Measurements from ENCODE around the gene CDH13. TPM values are rescaled to one million over a fixed set of nuclear protein-coding genes. Genes with fewer than 3 reads are reported as not detected.

The CDH13 gene
- total and polyA plus RNA-seq, 2 experiments from 2014 or later: 1.2 to 1.5 TPM

- H3K4me1 ChIP-seq (ENCODE audit: insufficient read depth): no peaks in the 10 kb centered on the region
- H3K27ac ChIP-seq: no peak overlapping the region
- H3K9me3 ChIP-seq (ENCODE audit: low read depth): no peaks in the 10 kb centered on the region
- no peaks in the 10 kb centered on the region for H3K27me3 ChIP-seq
- 67% methylated on average over 2 of the region's 2 CpGs for WGBS (ENCODE audit: low lambda C conversion rate, missing lambda C conversion rate)
- H3K79me2 ChIP-seq: no peaks in the 10 kb centered on the region
- TF ChIP-seq CTCF (IDR thresholded peaks at IDR 0.05; ENCODE audit: poor library complexity) (no peak), EZH2phosphoT487 (IDR thresholded peaks at IDR 0.05; ENCODE audit: low read depth, severe bottlenecking, unreplicated experiment) (no peak), EZH2 (IDR thresholded peaks at IDR 0.05; ENCODE audit: borderline replicate concordance) (no peak)
- H3K4me2 ChIP-seq: no peak overlapping the region
- no peaks in the 10 kb centered on the region for H3K36me3 ChIP-seq (replicated peaks; ENCODE audit: insufficient read depth, low read depth)
- H4K20me1 ChIP-seq (ENCODE audit: insufficient read depth, poor library complexity, severe bottlenecking): no peaks in the 10 kb centered on the region
- no peak overlapping the region for H2AFZ ChIP-seq
- H3K4me3 ChIP-seq: no peak overlapping the region
- no peak for DNase-seq (ENCODE audit: low spot score)
- H3K9me2 ChIP-seq (replicated peaks; ENCODE audit: insufficient read depth): no peaks in the 10 kb centered on the region
Observed at GRCh38 chr16:83051451-83051850, 424.7 kb downstream of the CDH13 start.

GRCh38 chr16:83054283-83054682 lies 427.5 kb downstream of the CDH13 start:
- Histone ChIP-seq H4K20me1 (ENCODE audit: insufficient read depth, poor library complexity, severe bottlenecking) (no peaks in the 10 kb centered on the region), H3K9me3 (ENCODE audit: low read depth) (no peaks in the 10 kb centered on the region), H2AFZ (no peak overlapping the region), H3K9me2 (replicated peaks; ENCODE audit: insufficient read depth) (no peaks in the 10 kb centered on the region), H3K4me2 (no peak overlapping the region), H3K27me3 (no peaks in the 10 kb centered on the region), H3K79me2 (no peaks in the 10 kb centered on the region), H3K27ac (no peak overlapping the region), H3K4me3 (no peak overlapping the region), H3K4me1 (ENCODE audit: insufficient read depth) (no peaks in the 10 kb centered on the region), H3K36me3 (replicated peaks; ENCODE audit: insufficient read depth, low read depth) (no peaks in the 10 kb centered on the region)
- DNase-seq (ENCODE audit: low spot score): no peak
- WGBS (ENCODE audit: low lambda C conversion rate, missing lambda C conversion rate): 85% methylated on average over 2 of the region's 2 CpGs
- no peak for TF ChIP-seq EZH2phosphoT487 (IDR thresholded peaks at IDR 0.05; ENCODE audit: low read depth, severe bottlenecking, unreplicated experiment)
- TF ChIP-seq EZH2 (IDR thresholded peaks at IDR 0.05; ENCODE audit: borderline replicate concordance): no peak
- no peak for TF ChIP-seq CTCF (IDR thresholded peaks at IDR 0.05; ENCODE audit: poor library complexity)

GRCh38 chr16:83058376-83058775 lies 431.6 kb downstream of the CDH13 start:
- no peak overlapping the region for H3K27ac ChIP-seq
- no peak overlapping the region for H3K4me2 ChIP-seq
- H3K4me3 ChIP-seq: no peak overlapping the region
- 91% methylated on average over 3 of the region's 3 CpGs for WGBS (ENCODE audit: low lambda C conversion rate, missing lambda C conversion rate)
- no peaks in the 10 kb centered on the region for H3K9me2 ChIP-seq (replicated peaks; ENCODE audit: insufficient read depth)
- no peaks in the 10 kb centered on the region for H3K9me3 ChIP-seq (ENCODE audit: low read depth)
- no peak for DNase-seq (ENCODE audit: low spot score)
- H3K79me2 ChIP-seq: no peaks in the 10 kb centered on the region
- no peaks in the 10 kb centered on the region for H3K36me3 ChIP-seq (replicated peaks; ENCODE audit: insufficient read depth, low read depth)
- H3K4me1 ChIP-seq (ENCODE audit: insufficient read depth): no peaks in the 10 kb centered on the region
- H2AFZ ChIP-seq: no peak overlapping the region
- TF ChIP-seq CTCF (IDR thresholded peaks at IDR 0.05; ENCODE audit: poor library complexity) (no peak), EZH2phosphoT487 (IDR thresholded peaks at IDR 0.05; ENCODE audit: low read depth, severe bottlenecking, unreplicated experiment) (no peak), EZH2 (IDR thresholded peaks at IDR 0.05; ENCODE audit: borderline replicate concordance) (no peak)
- no peaks in the 10 kb centered on the region for H3K27me3 ChIP-seq
- H4K20me1 ChIP-seq (ENCODE audit: insufficient read depth, poor library complexity, severe bottlenecking): no peaks in the 10 kb centered on the region

- H3K4me1 ChIP-seq (ENCODE audit: insufficient read depth): no peaks in the 10 kb centered on the region
- H3K4me3 ChIP-seq: no peak overlapping the region
- peak; percentile 22 for DNase-seq (ENCODE audit: low spot score)
- H3K9me3 ChIP-seq (ENCODE audit: low read depth): no peaks in the 10 kb centered on the region
- 80% methylated on average over 5 of the region's 5 CpGs for WGBS (ENCODE audit: low lambda C conversion rate, missing lambda C conversion rate)
- H2AFZ ChIP-seq: no peak overlapping the region
- H3K79me2 ChIP-seq: no peaks in the 10 kb centered on the region
- no peaks in the 10 kb centered on the region for H4K20me1 ChIP-seq (ENCODE audit: insufficient read depth, poor library complexity, severe bottlenecking)
- H3K27ac ChIP-seq: no peak overlapping the region
- no peak overlapping the region for H3K4me2 ChIP-seq
- no peaks in the 10 kb centered on the region for H3K9me2 ChIP-seq (replicated peaks; ENCODE audit: insufficient read depth)
- no peak for TF ChIP-seq EZH2phosphoT487 (IDR thresholded peaks at IDR 0.05; ENCODE audit: low read depth, severe bottlenecking, unreplicated experiment)
- no peak for TF ChIP-seq EZH2 (IDR thresholded peaks at IDR 0.05; ENCODE audit: borderline replicate concordance)
- H3K36me3 ChIP-seq (replicated peaks; ENCODE audit: insufficient read depth, low read depth): no peaks in the 10 kb centered on the region
- no peaks in the 10 kb centered on the region for H3K27me3 ChIP-seq
Observed at GRCh38 chr16:83059237-83059636, 432.5 kb downstream of the CDH13 start.

Measured in hepatocyte (in vitro differentiated cells).